Right cardiac atrium (tissue), 5 donors: ENCODE measurements around the gene TRIM40. TPM values are rescaled to one million over a fixed set of nuclear protein-coding genes. Genes with fewer than 3 reads are reported as not detected.
"Not testable (repeated sequence)": the region's sequence is repeated elsewhere in the genome, so short reads cannot be mapped to it uniquely, and the experiment has no call there.

Source experiments
- ATAC-seq, 2 donors: fragments of 200-7000 bp; cut with Tn5 transposase; one replicate each; pipeline versions ENCODE4 v1.8.0 to v1.9.1; 2020; ENCODE audit warnings: moderate library complexity in 2 of 2, mild to moderate bottlenecking in 1 of 2
- DNase-seq, 3 donors: peaks; one replicate each; pipeline ENCODE4 v3.0.0-alpha.2; 2020
- H3K27ac ChIP-seq: one replicate; pipeline ENCODE4 v1.5.1; 2013; ENCODE audit warnings: mild to moderate bottlenecking, low read length, control low read depth, moderate library complexity
- H3K27me3 ChIP-seq: one replicate; pipeline ENCODE4 v1.6.1; 2013; ENCODE audit not compliant: control insufficient read depth, insufficient read depth
- H3K4me1 ChIP-seq: one replicate; pipeline ENCODE4 v1.6.1; 2013; ENCODE audit warnings: low read length; ENCODE audit not compliant: control insufficient read depth, insufficient read depth
- H3K4me3 ChIP-seq: one replicate; pipeline ENCODE4 v1.5.1; 2013; ENCODE audit warnings: low read length, control low read depth
- H3K9me3 ChIP-seq: one replicate; pipeline ENCODE4 v1.6.1; 2013; ENCODE audit warnings: low read length; ENCODE audit not compliant: control insufficient read depth
- WGBS: extraction: QIAGEN DNeasy Blood & Tissue Kit; methylation state at CpG from one replicate; pipeline ENCODE4 v1.1.7; 2013; 5-methylcytosine and 5-hydroxymethylcytosine counted together
- intact Hi-C, 4 donors: fragments of 100-400 bp; cut with DNase I; formaldehyde crosslinking; loops; one replicate each; pipeline versions ENCODE4 v1.11.0 to v1.14.0; 2022 to 2023
- polyA plus RNA-seq: library from polyadenylated mRNA; stranded (reverse); fragments of 200-250 nt; gene quantifications from one replicate; pipeline ENCODE4 v1.2.3, GENCODE V29; 2013
- total RNA-seq, 4 donors: library from RNA; stranded (reverse); fragmentation: NEBNext Ultra II Directional; extraction: Animal tissue kit (Norgen Biotek cat#: 25700); gene quantifications; one replicate each; pipeline ENCODE4 v1.2.1, GENCODE V29; 2021
- donor health status: healthy with polysubstance abuse.
- donor health status: DM: no; HTN: yes; CAD: no.
- donor health status: DM: no; HTN: no; CAD: no.
- donor health status: DM: no; HTN: yes; CAD: no; lungs with severe emphysema.
- donor health status: DM: yes; HTN: yes; CAD: no.

The TRIM40 gene
- total and polyA plus RNA-seq, 5 donors = not detected

DNA sequence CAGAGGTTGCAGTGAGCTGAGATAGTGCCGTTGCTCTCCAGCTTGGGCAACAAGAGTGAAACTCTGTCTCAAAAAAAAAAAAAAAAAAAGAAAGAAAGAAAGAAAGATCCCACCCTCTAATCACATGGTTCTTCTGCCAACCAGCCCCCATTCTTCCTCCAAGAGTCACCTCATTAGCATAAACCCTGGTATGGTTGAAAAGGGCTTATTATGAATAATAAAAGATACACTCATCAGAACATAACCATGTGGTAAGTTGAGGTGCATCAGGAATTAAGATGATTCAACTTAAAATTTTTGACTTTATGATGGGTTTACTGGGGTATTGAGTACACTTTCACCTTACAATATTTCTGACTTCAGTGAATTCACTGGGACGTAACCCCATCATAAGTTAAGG is 793 bp upstream of the TRIM40 start:
- Histone ChIP-seq H3K4me3 (no peak overlapping the region), H3K9me3 (no peaks in the 10 kb centered on the region), H3K27ac (no peak overlapping the region), H3K27me3 (no peaks in the 10 kb centered on the region), H3K4me1 (no peaks in the 10 kb centered on the region)
- intact Hi-C loops = no loop called here
- WGBS = 85% methylated on average over 2 of the region's 2 CpGs
- DNase-seq (no peak), ATAC-seq (no peak)

- DNase-seq (no peak), ATAC-seq (no peak)
- H3K27ac ChIP-seq = no peak overlapping the region
- no peak overlapping the region for H3K4me3 ChIP-seq
- H3K4me1 ChIP-seq = no peaks in the 10 kb centered on the region
- no peaks in the 10 kb centered on the region for H3K27me3 ChIP-seq
- intact Hi-C loops = no loop called here
- 71% methylated on average over 11 of the region's 11 CpGs for WGBS
- no peaks in the 10 kb centered on the region for H3K9me3 ChIP-seq
These were observed 788 bp downstream of the TRIM40 start for GRCh38 chr6:30136570-30137286.

DNA sequence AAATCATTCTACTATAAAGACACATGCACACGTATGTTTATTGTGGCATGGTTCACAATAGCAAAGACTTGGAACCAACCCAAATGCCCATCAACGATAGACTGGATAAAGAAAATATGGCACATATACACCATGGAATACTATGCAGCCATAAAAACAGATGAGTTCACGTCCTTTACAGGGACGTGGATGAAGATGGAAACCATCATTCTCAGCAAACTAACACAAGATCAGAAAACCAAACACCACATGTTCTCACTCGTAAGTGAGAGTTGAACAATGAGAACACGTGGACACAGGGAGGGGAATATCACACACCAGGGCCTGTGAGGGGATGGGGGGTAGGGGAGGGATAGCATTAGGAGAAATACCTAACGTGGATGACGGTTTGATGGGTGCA is 4.3 kb downstream of the TRIM40 start:
- H3K27ac ChIP-seq, H3K4me1 ChIP-seq, intact Hi-C loops, DNase-seq, H3K9me3 ChIP-seq, H3K4me3 ChIP-seq, ATAC-seq, H3K27me3 ChIP-seq: not testable (repeated sequence)
- WGBS = 77% methylated on average over 8 of the region's 8 CpGs

GRCh38 chr6:30142665-30143064 is 6.7 kb downstream of the TRIM40 start:
- no peak for ATAC-seq
- Histone ChIP-seq H3K27ac (no peak overlapping the region), H3K9me3 (no peaks in the 10 kb centered on the region), H3K4me1 (no peaks in the 10 kb centered on the region), H3K27me3 (no peaks in the 10 kb centered on the region), H3K4me3 (no peak overlapping the region)
- intact Hi-C loops = no loop called here
- DNase-seq = no peak
- WGBS = 74% methylated on average over 3 of the region's 3 CpGs

- H3K27ac ChIP-seq = no peak overlapping the region
- no peaks in the 10 kb centered on the region for H3K4me1 ChIP-seq
- DNase-seq = no peak
- H3K9me3 ChIP-seq = no peaks in the 10 kb centered on the region
- intact Hi-C loops = no loop called here
- H3K27me3 ChIP-seq = no peaks in the 10 kb centered on the region
- 64% methylated on average over 2 of the region's 2 CpGs for WGBS
- ATAC-seq = no peak
- H3K4me3 ChIP-seq = no peak overlapping the region
These were observed 7.8 kb downstream of the TRIM40 start for GRCh38 chr6:30143780-30144179.

GRCh38 chr6:30144811-30145210 is 8.9 kb downstream of the TRIM40 start:
- intact Hi-C loops = no loop called here
- Histone ChIP-seq H3K27ac (no peak overlapping the region), H3K9me3 (no peaks in the 10 kb centered on the region), H3K27me3 (no peaks in the 10 kb centered on the region), H3K4me1 (no peaks in the 10 kb centered on the region), H3K4me3 (no peak overlapping the region)
- 48% methylated on average over 6 of the region's 6 CpGs for WGBS
- ATAC-seq (no peak), DNase-seq (no peak)

GRCh38 chr6:30145818-30146217 is 9.9 kb downstream of the TRIM40 start:
- intact Hi-C loops = no loop called here
- no peak for ATAC-seq
- H3K27me3 ChIP-seq = no peaks in the 10 kb centered on the region
- no peak for DNase-seq
- no peaks in the 10 kb centered on the region for H3K4me1 ChIP-seq
- H3K9me3 ChIP-seq = no peaks in the 10 kb centered on the region
- no peak overlapping the region for H3K27ac ChIP-seq
- WGBS = 48% methylated on average over 7 of the region's 7 CpGs
- no peak overlapping the region for H3K4me3 ChIP-seq

GRCh38 chr6:30147096-30147495 is 11.2 kb downstream of the TRIM40 start:
- no peaks in the 10 kb centered on the region for H3K9me3 ChIP-seq
- peak in 1 of 2 donors; percentile 35 for ATAC-seq
- H3K4me1 ChIP-seq = no peaks in the 10 kb centered on the region
- no peak overlapping the region for H3K27ac ChIP-seq
- WGBS = 65% methylated on average over 3 of the region's 3 CpGs
- DNase-seq = no peak
- intact Hi-C loops = no loop called here
- H3K27me3 ChIP-seq = no peaks in the 10 kb centered on the region
- no peak overlapping the region for H3K4me3 ChIP-seq

DNA sequence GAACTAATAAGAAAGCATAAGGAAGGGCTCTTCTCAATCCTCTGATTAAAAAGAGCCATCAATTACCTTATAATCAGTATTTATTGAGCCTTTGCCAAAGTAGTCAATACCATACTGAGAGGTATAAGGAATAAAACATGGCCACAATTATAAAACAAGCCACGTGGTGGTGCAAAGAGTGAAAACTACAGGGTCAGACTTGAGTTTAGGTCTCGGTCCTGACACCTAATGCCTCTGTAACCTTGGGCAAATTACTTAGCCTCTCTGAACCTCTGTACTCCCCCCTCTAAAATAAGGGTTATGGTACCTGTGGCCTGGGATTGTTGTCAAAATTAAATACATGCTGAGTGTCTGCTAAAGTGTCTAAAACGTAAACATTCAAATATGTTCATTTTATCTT is 13.3 kb downstream of the TRIM40 start:
- ATAC-seq (no peak), DNase-seq (no peak)
- Histone ChIP-seq H3K27ac (no peak overlapping the region), H3K9me3 (no peaks in the 10 kb centered on the region), H3K4me1 (no peaks in the 10 kb centered on the region), H3K4me3 (no peak overlapping the region), H3K27me3 (no peaks in the 10 kb centered on the region)
- intact Hi-C loops = no loop called here
- 65% methylated on average over 3 of the region's 3 CpGs for WGBS

DNA sequence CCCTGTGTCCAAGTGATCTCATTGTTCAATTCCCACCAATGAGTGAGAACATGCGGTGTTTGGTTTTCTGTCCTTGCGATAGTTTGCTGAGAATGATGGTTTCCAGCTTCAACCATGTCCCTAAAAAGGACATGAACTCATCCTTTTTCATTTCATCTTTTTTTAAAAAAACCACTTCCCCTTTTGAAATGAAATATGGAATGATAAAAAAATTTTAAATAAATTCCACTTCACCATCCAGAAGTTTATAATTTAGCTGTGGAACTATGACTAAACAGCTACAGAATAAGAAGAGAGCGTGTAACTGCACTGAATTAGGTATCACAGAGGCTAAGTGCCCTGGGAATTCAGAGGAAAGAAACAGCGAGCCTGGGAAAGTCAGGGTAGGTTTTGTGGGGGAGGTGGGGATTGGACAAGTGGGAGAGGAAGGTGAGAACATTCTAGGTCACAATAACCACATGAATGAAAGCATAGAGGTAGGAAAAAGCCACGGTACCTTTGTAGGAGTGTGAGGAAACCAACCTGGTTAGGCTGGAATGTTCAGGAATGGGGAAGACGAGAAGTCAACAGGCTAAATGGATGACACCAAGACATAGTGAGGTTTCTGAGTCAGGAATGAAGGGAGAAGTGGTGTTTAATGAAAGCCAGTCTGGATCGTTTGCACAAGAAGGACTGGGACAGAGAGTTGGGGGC is 14.1 kb downstream of the TRIM40 start:
- ATAC-seq (no peak), DNase-seq (no peak)
- Histone ChIP-seq H3K4me3 (no peak overlapping the region), H3K27ac (no peak overlapping the region), H3K27me3 (no peaks in the 10 kb centered on the region), H3K4me1 (no peaks in the 10 kb centered on the region), H3K9me3 (no peaks in the 10 kb centered on the region)
- WGBS = 64% methylated on average over 7 of the region's 7 CpGs
- intact Hi-C loops = no loop called here

DNA sequence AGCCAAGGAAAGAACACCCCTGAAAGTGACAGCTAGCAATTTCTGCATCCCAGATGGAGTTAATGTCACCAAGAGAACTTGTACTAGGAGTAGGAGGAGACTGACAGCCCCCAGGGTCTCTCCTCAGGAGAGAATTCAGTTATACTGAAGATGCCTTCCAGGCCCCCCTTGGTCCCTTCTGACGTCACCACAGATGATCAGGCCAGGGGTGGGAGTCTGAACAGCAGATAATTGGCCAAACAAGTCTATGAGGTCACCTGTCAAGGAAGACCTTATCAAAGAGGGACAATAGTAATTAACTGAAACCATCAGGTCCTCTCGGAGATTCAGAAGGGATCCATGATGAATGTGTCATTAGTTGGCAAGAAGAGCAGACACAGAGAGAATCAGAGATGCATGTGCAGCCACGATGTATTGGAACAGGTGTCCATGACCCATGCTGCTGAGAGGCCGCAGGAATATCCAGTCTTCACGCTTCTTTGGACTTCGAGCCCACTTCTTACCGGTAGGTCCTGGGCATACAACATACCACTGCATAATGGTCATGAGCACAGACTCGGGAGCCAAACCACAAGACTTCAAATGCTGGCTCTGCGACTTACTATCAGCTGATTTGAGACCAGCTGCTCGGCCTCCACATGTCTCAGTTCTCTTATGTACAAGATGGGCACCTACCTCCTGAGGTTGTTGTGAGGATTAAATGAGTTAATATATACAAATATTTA is 14.9 kb downstream of the TRIM40 start:
- intact Hi-C loops = no loop called here
- WGBS = 81% methylated on average over 10 of the region's 10 CpGs
- no peak for ATAC-seq
- Histone ChIP-seq H3K9me3 (no peaks in the 10 kb centered on the region), H3K4me3 (no peak overlapping the region), H3K27me3 (no peaks in the 10 kb centered on the region), H3K4me1 (no peaks in the 10 kb centered on the region), H3K27ac (no peak overlapping the region)
- DNase-seq = no peak
